ENCODE results near the gene KRR1. TPM values are rescaled to one million over a fixed set of nuclear protein-coding genes. Genes with fewer than 3 reads are reported as not detected.

The KRR1 gene
- total RNA-seq, 1 donor from 2014 or later: 56.9 TPM

GRCh38 chr12:75457191-75457590 is 54.2 kb downstream of the KRR1 start:
- Histone ChIP-seq H3K27me3 (ENCODE audit: insufficient read depth, low read length) (no peaks in the 10 kb centered on the region), H3K9ac (ENCODE audit: low read length) (no peak overlapping the region), H4K20me1 (ENCODE audit: insufficient read depth, low read length) (no peaks in the 10 kb centered on the region), H3K79me2 (ENCODE audit: insufficient read depth, low read length) (no peaks in the 10 kb centered on the region), H3K9me3 (ENCODE audit: insufficient read depth, low read depth, low read length) (peaks cover 5% of the 10 kb centered on the region), H3K4me2 (ENCODE audit: low read length) (no peak overlapping the region), H3K36me3 (ENCODE audit: insufficient read depth, low read length) (no peaks in the 10 kb centered on the region), H3K4me1 (ENCODE audit: insufficient read depth, low read length) (peaks cover 8% of the 10 kb centered on the region), H2AFZ (ENCODE audit: low read depth, low read length) (no peak overlapping the region), H3K27ac (ENCODE audit: low read depth, low read length) (no peak overlapping the region), H3K4me3 (ENCODE audit: insufficient read depth, low read depth, low read length) (no peak overlapping the region)
- FAIRE-seq (no peak), DNase-seq (ENCODE audit: low read depth) (no peak)
- no peaks in the 10 kb centered on the region for H3K27me3 Mint-ChIP-seq (ENCODE audit: low read depth, unreplicated experiment)
- no peak overlapping the region for H3K4me3 Mint-ChIP-seq (ENCODE audit: unreplicated experiment)
- H3K4me1 Mint-ChIP-seq (ENCODE audit: low read depth, unreplicated experiment): peaks cover 11% of the 10 kb centered on the region
- no peak overlapping the region for H3K27ac Mint-ChIP-seq (ENCODE audit: unreplicated experiment)
- peaks cover 7% of the 10 kb centered on the region for H3K9me3 Mint-ChIP-seq (ENCODE audit: unreplicated experiment)
- peaks cover 2% of the 10 kb centered on the region for H3K36me3 Mint-ChIP-seq (ENCODE audit: low read depth, unreplicated experiment)
- no peak for TF ChIP-seq EZH2 (IDR thresholded peaks at IDR 0.05; ENCODE audit: insufficient read depth, low read length)
- TF ChIP-seq, protein P1, sequence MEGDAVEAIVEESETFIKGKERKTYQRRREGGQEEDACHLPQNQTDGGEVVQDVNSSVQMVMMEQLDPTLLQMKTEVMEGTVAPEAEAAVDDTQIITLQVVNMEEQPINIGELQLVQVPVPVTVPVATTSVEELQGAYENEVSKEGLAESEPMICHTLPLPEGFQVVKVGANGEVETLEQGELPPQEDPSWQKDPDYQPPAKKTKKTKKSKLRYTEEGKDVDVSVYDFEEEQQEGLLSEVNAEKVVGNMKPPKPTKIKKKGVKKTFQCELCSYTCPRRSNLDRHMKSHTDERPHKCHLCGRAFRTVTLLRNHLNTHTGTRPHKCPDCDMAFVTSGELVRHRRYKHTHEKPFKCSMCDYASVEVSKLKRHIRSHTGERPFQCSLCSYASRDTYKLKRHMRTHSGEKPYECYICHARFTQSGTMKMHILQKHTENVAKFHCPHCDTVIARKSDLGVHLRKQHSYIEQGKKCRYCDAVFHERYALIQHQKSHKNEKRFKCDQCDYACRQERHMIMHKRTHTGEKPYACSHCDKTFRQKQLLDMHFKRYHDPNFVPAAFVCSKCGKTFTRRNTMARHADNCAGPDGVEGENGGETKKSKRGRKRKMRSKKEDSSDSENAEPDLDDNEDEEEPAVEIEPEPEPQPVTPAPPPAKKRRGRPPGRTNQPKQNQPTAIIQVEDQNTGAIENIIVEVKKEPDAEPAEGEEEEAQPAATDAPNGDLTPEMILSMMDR (IDR thresholded peaks at IDR 0.05; ENCODE audit: insufficient read depth, low read depth, low read length): no peak

- H3K9me3 Mint-ChIP-seq (ENCODE audit: unreplicated experiment): peaks cover 7% of the 10 kb centered on the region
- H3K4me1 ChIP-seq (ENCODE audit: insufficient read depth, low read length): peaks cover 8% of the 10 kb centered on the region
- FAIRE-seq: no peak
- H3K4me2 ChIP-seq (ENCODE audit: low read length): no peak overlapping the region
- H4K20me1 ChIP-seq (ENCODE audit: insufficient read depth, low read length): no peaks in the 10 kb centered on the region
- H3K36me3 Mint-ChIP-seq (ENCODE audit: low read depth, unreplicated experiment): peaks cover 2% of the 10 kb centered on the region
- H3K27ac Mint-ChIP-seq (ENCODE audit: unreplicated experiment): no peak overlapping the region
- H3K4me1 Mint-ChIP-seq (ENCODE audit: low read depth, unreplicated experiment): peaks cover 11% of the 10 kb centered on the region
- H3K27me3 Mint-ChIP-seq (ENCODE audit: low read depth, unreplicated experiment): no peaks in the 10 kb centered on the region
- no peak overlapping the region for H3K4me3 Mint-ChIP-seq (ENCODE audit: unreplicated experiment)
- no peak overlapping the region for H3K27ac ChIP-seq (ENCODE audit: low read depth, low read length)
- no peak overlapping the region for H2AFZ ChIP-seq (ENCODE audit: low read depth, low read length)
- H3K27me3 ChIP-seq (ENCODE audit: insufficient read depth, low read length): no peaks in the 10 kb centered on the region
- no peak for TF ChIP-seq EZH2 (IDR thresholded peaks at IDR 0.05; ENCODE audit: insufficient read depth, low read length)
- TF ChIP-seq, protein P1 (IDR thresholded peaks at IDR 0.05; ENCODE audit: insufficient read depth, low read depth, low read length): no peak
- no peak overlapping the region for H3K4me3 ChIP-seq (ENCODE audit: insufficient read depth, low read depth, low read length)
- H3K79me2 ChIP-seq (ENCODE audit: insufficient read depth, low read length): no peaks in the 10 kb centered on the region
- peaks cover 5% of the 10 kb centered on the region for H3K9me3 ChIP-seq (ENCODE audit: insufficient read depth, low read depth, low read length)
- no peaks in the 10 kb centered on the region for H3K36me3 ChIP-seq (ENCODE audit: insufficient read depth, low read length)
- H3K9ac ChIP-seq (ENCODE audit: low read length): no peak overlapping the region
- DNase-seq (ENCODE audit: low read depth): no peak
Observed at GRCh38 chr12:75455839-75456238, 55.6 kb downstream of the KRR1 start.

- Mint-ChIP-seq H3K36me3 (ENCODE audit: low read depth, unreplicated experiment) (peaks cover 2% of the 10 kb centered on the region), H3K27ac (ENCODE audit: unreplicated experiment) (no peak overlapping the region), H3K9me3 (ENCODE audit: unreplicated experiment) (no peaks in the 10 kb centered on the region), H3K4me3 (ENCODE audit: unreplicated experiment) (no peak overlapping the region), H3K4me1 (ENCODE audit: low read depth, unreplicated experiment) (peaks cover 7% of the 10 kb centered on the region), H3K27me3 (ENCODE audit: low read depth, unreplicated experiment) (no peaks in the 10 kb centered on the region)
- Histone ChIP-seq H3K36me3 (ENCODE audit: insufficient read depth, low read length) (no peaks in the 10 kb centered on the region), H3K9me3 (ENCODE audit: insufficient read depth, low read depth, low read length) (peaks cover 2% of the 10 kb centered on the region), H3K27me3 (ENCODE audit: insufficient read depth, low read length) (no peaks in the 10 kb centered on the region), H3K79me2 (ENCODE audit: insufficient read depth, low read length) (no peaks in the 10 kb centered on the region), H2AFZ (ENCODE audit: low read depth, low read length) (no peak overlapping the region), H3K4me1 (ENCODE audit: insufficient read depth, low read length) (peaks cover 11% of the 10 kb centered on the region), H3K27ac (ENCODE audit: low read depth, low read length) (no peak overlapping the region), H3K9ac (ENCODE audit: low read length) (no peak overlapping the region), H4K20me1 (ENCODE audit: insufficient read depth, low read length) (no peaks in the 10 kb centered on the region), H3K4me2 (ENCODE audit: low read length) (peak overlapping the region; percentile 11), H3K4me3 (ENCODE audit: insufficient read depth, low read depth, low read length) (no peak overlapping the region)
- TF ChIP-seq, protein P1 (IDR thresholded peaks at IDR 0.05; ENCODE audit: insufficient read depth, low read depth, low read length): no peak
- TF ChIP-seq EZH2 (IDR thresholded peaks at IDR 0.05; ENCODE audit: insufficient read depth, low read length): no peak
- FAIRE-seq (peak; percentile 45), DNase-seq (ENCODE audit: low read depth) (peak; percentile 70)
Observed at GRCh38 chr12:75452675-75453330, 58.6 kb downstream of the KRR1 start.
